ENCODE data around the gene RBL2.

GRCh38 chr16:53440125-53440524, 5.9 kb downstream of the RBL2 start:
- TF ChIP-seq POLR2A (IDR thresholded peaks at IDR 0.05; ENCODE audit: low read length) (no peak), GATA1 (IDR thresholded peaks at IDR 0.05; ENCODE audit: low read depth, low read length) (no peak)
